HFFc6 (cell line): ENCODE data around the gene SLC43A3. TPM values are rescaled to one million over a fixed set of nuclear protein-coding genes. Genes with fewer than 3 reads are reported as not detected.
"Not testable (repeated sequence)": the region's sequence is repeated elsewhere in the genome, so short reads cannot be mapped to it uniquely, and the experiment has no call there.

Source experiments
- DNase-seq: peaks from one replicate; pipeline ENCODE4 v3.0.0-alpha.2; 2018
- H3K27ac Mint-ChIP-seq: 2 replicates; pipeline ENCODE4 v1.8.0; 2020; ENCODE audit warnings: mild to moderate bottlenecking, mixed read lengths
- H3K27me3 Mint-ChIP-seq: 2 replicates; pipeline ENCODE4 v1.8.0; 2021; ENCODE audit warnings: mild to moderate bottlenecking, moderate library complexity, mixed read lengths; ENCODE audit not compliant: insufficient read depth
- H3K36me3 Mint-ChIP-seq: 2 replicates; pipeline ENCODE4 v1.8.0; 2021; ENCODE audit warnings: low read depth, mixed read lengths
- H3K4me1 Mint-ChIP-seq: 2 replicates; pipeline ENCODE4 v1.8.0; 2020; ENCODE audit warnings: low read depth, mixed read lengths
- H3K4me3 Mint-ChIP-seq: 2 replicates; pipeline ENCODE4 v1.8.0; 2020; ENCODE audit warnings: mild to moderate bottlenecking, moderate library complexity, mixed read lengths
- H3K9me3 Mint-ChIP-seq: 2 replicates; pipeline ENCODE4 v1.8.0; 2020; ENCODE audit warnings: mild to moderate bottlenecking, mixed read lengths
- total RNA-seq, 6 experiments: library from RNA; stranded (reverse); fragmentation: NEBNext Ultra II Directional; extraction: Animal tissue kit (Norgen Biotek cat#: 25700); gene quantifications; 2 replicates in 1 of 6; 3 replicates in 5 of 6; pipeline ENCODE4 v1.2.3, GENCODE V29; 2021
- TF ChIP-seq, protein P1 (sequence below): fragments of 200-600 bp; sonication (generic); IDR thresholded peaks from 2 replicates; pipeline ENCODE4 v1.5.0; 2021; ENCODE audit warnings: antibody characterized with exemption, mild to moderate bottlenecking

Gene SLC43A3
- total RNA-seq, 6 experiments from 2014 or later: 2.1 to 18.7 (median 15.8) TPM

DNA sequence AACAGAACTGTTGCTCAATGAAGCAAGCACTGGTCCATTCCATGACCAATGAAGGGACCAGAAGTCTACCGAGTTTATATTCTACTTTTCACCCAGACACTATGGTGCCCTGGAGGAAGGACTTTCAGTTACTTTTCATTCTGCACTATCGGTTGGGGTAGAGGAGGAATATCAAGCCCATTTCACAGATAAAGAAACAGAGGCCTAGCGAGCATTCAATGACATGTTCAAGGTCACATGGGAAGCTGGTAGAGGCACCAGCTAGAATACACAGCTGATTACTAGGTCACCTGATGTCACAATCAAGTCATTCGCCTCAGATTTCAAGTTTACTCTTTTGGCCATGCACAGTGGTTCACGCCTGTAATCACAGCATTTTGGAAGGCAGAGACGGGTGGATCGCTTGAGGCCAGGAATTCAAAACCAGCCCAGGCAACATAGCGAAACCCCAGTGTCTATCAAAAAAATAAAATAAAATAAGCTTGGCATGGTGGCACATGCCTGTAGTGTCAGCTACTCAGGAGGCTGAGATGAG is 18.9 kb downstream of the SLC43A3 start:
- Mint-ChIP-seq H3K27me3 (peaks cover 2% of the 10 kb centered on the region), H3K4me3 (no peak overlapping the region), H3K4me1 (peaks cover 18% of the 10 kb centered on the region), H3K27ac (no peak overlapping the region), H3K36me3 (no peaks in the 10 kb centered on the region; the same call in 1 of the 2 replicates), H3K9me3 (no peaks in the 10 kb centered on the region)
- DNase-seq: no peak
- TF ChIP-seq, protein P1, sequence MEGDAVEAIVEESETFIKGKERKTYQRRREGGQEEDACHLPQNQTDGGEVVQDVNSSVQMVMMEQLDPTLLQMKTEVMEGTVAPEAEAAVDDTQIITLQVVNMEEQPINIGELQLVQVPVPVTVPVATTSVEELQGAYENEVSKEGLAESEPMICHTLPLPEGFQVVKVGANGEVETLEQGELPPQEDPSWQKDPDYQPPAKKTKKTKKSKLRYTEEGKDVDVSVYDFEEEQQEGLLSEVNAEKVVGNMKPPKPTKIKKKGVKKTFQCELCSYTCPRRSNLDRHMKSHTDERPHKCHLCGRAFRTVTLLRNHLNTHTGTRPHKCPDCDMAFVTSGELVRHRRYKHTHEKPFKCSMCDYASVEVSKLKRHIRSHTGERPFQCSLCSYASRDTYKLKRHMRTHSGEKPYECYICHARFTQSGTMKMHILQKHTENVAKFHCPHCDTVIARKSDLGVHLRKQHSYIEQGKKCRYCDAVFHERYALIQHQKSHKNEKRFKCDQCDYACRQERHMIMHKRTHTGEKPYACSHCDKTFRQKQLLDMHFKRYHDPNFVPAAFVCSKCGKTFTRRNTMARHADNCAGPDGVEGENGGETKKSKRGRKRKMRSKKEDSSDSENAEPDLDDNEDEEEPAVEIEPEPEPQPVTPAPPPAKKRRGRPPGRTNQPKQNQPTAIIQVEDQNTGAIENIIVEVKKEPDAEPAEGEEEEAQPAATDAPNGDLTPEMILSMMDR: no peak

DNA sequence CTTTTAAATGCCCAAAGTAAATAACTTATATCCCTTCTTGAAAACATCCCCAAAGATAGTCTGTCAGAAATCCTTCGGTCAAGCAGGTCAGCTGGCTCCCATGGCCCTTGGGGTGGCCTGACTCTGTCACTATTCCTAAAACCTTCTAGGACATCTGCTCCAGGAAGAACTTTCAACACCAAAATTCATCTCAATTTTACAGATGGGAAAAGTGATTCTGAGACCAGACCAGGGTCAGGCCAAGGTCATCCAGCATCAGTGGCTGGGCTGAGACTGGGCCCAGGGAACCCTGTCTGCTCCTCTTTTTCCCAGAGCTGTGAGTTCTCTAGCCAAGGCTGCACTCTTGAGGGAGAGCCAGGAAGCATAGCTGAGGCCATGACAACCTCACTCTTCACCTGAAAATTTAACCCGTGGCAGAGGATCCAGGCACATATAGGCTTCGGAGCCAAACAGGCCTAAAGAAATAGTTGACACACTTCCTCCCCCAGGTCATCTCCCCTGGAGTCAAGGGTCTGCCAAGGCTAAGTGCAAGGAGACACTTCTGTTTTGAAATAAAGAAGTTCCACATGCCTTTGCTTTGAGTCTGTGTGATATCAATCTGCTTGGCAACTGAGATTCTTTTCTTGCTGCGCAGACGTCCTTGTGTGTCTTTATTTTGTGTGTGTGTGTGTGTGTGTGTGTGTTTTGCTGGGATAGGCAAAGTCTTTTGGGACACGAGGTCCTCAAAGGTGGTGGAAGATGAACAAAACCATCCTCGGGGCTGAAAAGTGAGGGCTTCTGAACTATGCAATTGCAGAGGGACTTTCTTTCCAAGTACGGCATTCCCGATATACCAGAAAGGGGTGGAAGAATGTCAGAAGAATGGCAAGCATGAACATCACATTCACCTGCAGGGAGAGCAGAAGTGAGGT is 19.7 kb downstream of the SLC43A3 start:
- Mint-ChIP-seq H3K27ac (no peak overlapping the region), H3K9me3 (no peaks in the 10 kb centered on the region), H3K36me3 (no peaks in the 10 kb centered on the region; the same call in 1 of the 2 replicates), H3K27me3 (peaks cover 7% of the 10 kb centered on the region), H3K4me1 (peaks cover 18% of the 10 kb centered on the region), H3K4me3 (no peak overlapping the region)
- TF ChIP-seq, protein P1: no peak
- DNase-seq: no peak

DNA sequence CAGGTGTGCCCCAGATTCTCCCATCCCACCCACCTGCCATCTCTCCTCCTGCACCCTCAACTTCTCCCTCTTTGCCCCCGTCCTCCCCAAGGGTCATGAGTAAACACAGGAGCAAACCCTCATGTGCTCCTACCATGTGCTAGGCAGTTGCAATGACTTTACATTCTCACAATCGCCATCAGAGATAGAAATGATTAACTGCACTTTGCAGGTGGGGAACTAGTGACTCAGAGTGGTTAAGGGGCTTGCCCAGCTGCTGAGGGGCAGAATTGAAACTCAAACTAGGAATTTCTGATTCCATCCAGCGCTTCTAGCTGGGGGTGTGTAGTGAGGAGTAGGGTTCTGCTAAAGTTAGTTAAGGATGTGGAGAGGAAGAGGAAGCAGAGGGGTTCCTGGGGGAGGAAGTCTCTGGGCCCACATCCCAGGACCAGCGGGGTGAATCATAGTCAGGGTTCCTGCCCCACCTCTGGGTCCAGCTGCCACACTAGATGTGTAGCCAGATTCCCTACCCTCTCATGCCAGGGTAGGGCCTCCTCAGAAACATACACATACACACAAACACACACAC is 20.5 kb downstream of the SLC43A3 start:
- Mint-ChIP-seq H3K4me1 (peaks cover 18% of the 10 kb centered on the region), H3K9me3 (no peaks in the 10 kb centered on the region), H3K27ac (no peak overlapping the region), H3K36me3 (no peaks in the 10 kb centered on the region; the same call in 1 of the 2 replicates), H3K27me3 (peaks cover 13% of the 10 kb centered on the region), H3K4me3 (no peak overlapping the region)
- DNase-seq: no peak
- TF ChIP-seq, protein P1: no peak

DNA sequence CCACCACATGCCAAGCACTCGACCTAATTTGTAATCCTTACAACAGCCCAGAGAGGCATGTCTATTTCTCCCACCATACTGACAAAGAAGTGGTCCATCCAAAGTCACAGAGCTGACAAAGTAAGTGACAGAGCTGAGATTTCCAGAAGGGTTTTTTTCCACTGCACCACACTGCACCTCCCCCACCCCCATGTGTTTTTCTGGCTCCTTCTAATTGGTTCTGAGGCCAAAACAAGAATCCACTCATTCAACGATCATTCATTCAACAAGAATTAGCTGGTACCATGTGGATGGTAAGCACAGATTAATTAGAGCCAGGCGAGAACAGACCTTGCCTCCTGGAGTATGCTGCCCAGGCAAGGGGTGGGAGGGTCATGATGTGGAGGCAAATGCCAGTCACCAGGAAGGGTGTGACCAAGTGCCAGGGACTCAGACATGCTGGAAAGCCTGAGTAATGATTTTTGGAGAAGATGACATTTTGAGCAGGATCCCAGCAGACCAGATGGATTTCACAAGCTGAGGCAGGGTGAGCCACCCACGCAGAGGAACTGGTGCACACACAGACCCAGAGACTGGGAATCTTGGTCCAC is 21.6 kb downstream of the SLC43A3 start:
- Mint-ChIP-seq H3K9me3 (no peaks in the 10 kb centered on the region), H3K27me3 (peaks cover 17% of the 10 kb centered on the region), H3K36me3 (no peaks in the 10 kb centered on the region; the same call in 1 of the 2 replicates), H3K27ac (no peak overlapping the region), H3K4me1 (peaks cover 12% of the 10 kb centered on the region), H3K4me3 (no peak overlapping the region)
- TF ChIP-seq, protein P1: no peak
- DNase-seq: no peak

DNA sequence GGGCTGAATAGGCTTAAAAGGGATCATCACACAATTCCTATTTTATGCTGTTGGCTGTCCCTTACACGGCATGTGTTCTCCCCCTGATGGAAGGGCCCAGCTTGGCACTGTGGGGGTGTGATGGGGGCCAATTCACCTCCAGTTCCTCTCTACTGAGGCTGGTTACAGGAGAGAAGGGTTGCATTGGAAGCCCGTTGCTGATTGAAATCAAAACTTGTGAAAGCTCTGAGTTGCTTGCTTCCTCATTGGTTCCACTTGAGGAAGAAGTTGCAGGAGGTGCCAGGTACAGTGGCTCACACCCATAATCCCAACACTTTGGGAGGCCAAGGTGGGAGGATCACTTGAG is 23.1 kb downstream of the SLC43A3 start:
- H3K27ac Mint-ChIP-seq: no peak overlapping the region
- DNase-seq: no peak
- H3K4me3 Mint-ChIP-seq: no peak overlapping the region
- TF ChIP-seq, protein P1: no peak
- no peaks in the 10 kb centered on the region; the same call in 1 of the 2 replicates for H3K36me3 Mint-ChIP-seq
- no peaks in the 10 kb centered on the region for H3K9me3 Mint-ChIP-seq
- peaks cover 17% of the 10 kb centered on the region for H3K27me3 Mint-ChIP-seq
- H3K4me1 Mint-ChIP-seq: 0 out of 2 replicates have a peak, but pooled peaks cover 8% of the 10 kb centered on the region

DNA sequence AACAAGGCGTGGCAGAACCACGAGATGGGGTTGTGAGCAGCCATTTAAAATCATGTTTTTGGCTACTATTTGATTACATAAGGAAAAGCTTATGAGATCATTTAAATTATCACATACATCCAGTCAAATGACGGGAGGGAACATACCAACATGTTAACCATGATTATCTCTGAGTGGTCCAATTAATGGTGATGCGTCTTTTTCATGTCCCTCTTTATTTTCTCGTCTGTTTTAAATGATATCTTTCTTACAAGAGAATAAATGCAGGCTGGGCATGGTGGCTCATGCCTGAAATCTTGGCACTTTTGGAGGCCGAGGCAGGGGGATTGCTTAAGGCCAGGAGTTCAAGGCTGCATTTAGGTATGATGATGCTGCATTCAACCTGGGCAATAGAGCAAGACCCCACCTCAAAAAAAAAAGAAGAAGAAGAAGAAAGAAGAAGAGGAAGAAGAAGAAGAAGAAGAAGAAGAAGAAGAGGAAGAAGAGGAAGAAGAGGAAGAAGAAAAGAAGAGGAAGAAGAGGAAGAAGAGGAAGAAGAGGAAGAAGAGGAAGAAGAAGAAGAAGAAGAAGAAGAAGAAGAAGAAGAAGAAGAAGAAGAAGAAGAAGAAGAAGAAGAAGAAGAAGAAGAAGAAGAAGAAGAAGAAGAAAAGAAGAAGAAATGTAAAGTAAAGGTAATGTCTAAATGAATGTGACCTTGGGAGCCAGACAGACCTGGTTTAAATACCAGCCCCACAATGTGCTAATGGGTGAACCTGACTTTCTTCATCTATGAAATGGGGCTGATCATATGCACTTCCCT is 23.7 kb downstream of the SLC43A3 start:
- not testable (repeated sequence) for DNase-seq, H3K4me1 Mint-ChIP-seq, H3K4me3 Mint-ChIP-seq, H3K36me3 Mint-ChIP-seq, H3K9me3 Mint-ChIP-seq, H3K27ac Mint-ChIP-seq
- H3K27me3 Mint-ChIP-seq: peaks cover 17% of the 10 kb centered on the region
